A549 (cell line): ENCODE measurements around the gene HSD11B2. TPM values are rescaled to one million over a fixed set of nuclear protein-coding genes. Genes with fewer than 3 reads are reported as not detected.
A peak's percentile ranks its signal among the peaks of the same experiment; 100 is the strongest.

Experiments
- ATAC-seq, 2 experiments: fragments of 200-7000 bp in 1 of 2; fragments of >200 bp in 1 of 2; cut with Nextera tagmentation in 1 of 2; cut with Tn5 transposase in 1 of 2; 3 replicates each; pipeline versions ENCODE4 v1.8.0 to v1.9.1; 2018 to 2020; ENCODE audit warnings: mild to moderate bottlenecking in 1 of 2, moderate library complexity in 1 of 2
- CTCF ChIA-PET: fragments of 300-600 bp; sonication (Branson Sonifier 250); formaldehyde crosslinking; extraction: SDS; loops from one replicate; lab custom pipeline; 2021; ENCODE audit warnings: antibody characterized with exemption, inconsistent platforms; lab: Yijun Ruan, JAX
- POLR2A ChIA-PET: fragments of 350-600 bp; formaldehyde crosslinking; extraction: SDS; loops from one replicate; lab custom pipeline; 2021; ENCODE audit warnings: antibody characterized with exemption, inconsistent platforms; lab: Yijun Ruan, JAX
- DNase-seq, 2 experiments: peaks; one replicate each; pipeline versions ENCODE4 v3.0.0 to v3.0.0-alpha.2; 2011 to 2016; ENCODE audit warnings: low read depth in 1 of 2, low spot score in 1 of 2
- FAIRE-seq: peaks from 2 replicates; lab custom pipeline; 2011; peaks lifted over from hg19 to GRCh38; lab: Jason Lieb, UNC
- H3K27ac ChIP-seq, 2 experiments: fragments of >200 bp; sonication (Bioruptor Twin); formaldehyde crosslinking; 3 replicates each; pipeline ENCODE4 v1.5.1; 2016 to 2017
- H3K4me1 ChIP-seq: fragments of >200 bp; sonication (Bioruptor Twin); formaldehyde crosslinking; 3 replicates; pipeline ENCODE4 v1.6.1; 2016
- H3K4me2 ChIP-seq: fragments of >200 bp; sonication (Bioruptor Twin); formaldehyde crosslinking; 3 replicates; pipeline ENCODE4 v1.6.1; 2016
- H3K4me3 ChIP-seq: fragments of >200 bp; sonication (Bioruptor Twin); formaldehyde crosslinking; 3 replicates; pipeline ENCODE4 v1.5.1; 2016
- H3K9me3 ChIP-seq: fragments of >200 bp; sonication (Bioruptor Twin); formaldehyde crosslinking; 3 replicates; pipeline ENCODE4 v1.6.1; 2016
- FOXS1 ChIP-seq: fragments of 250-450 bp; sonication (Bioruptor Pico); IDR thresholded peaks from 2 replicates; pipeline ENCODE4 v1.5.0; 2020; ENCODE audit warnings: mild to moderate bottlenecking, moderate library complexity
- HDAC2 ChIP-seq: fragments of 200-600 bp; sonication (generic); IDR thresholded peaks from 2 replicates; pipeline ENCODE4 v1.6.1; 2016
- HOXB13 ChIP-seq: fragments of 250-450 bp; sonication (Bioruptor Pico); IDR thresholded peaks from 2 replicates; pipeline ENCODE4 v1.5.0; 2020; ENCODE audit warnings: low read depth, mild to moderate bottlenecking, moderate library complexity
- HOXB5 ChIP-seq: fragments of 250-450 bp; sonication (Bioruptor Pico); IDR thresholded peaks from 2 replicates; pipeline ENCODE4 v1.5.0; 2020; ENCODE audit warnings: mild to moderate bottlenecking, moderate library complexity
- JUN ChIP-seq, 2 experiments: fragments of >200 bp; sonication (Bioruptor Twin); formaldehyde crosslinking; IDR thresholded peaks; 2 replicates in 1 of 2; 3 replicates in 1 of 2; pipeline ENCODE4 v1.6.1; 2016 to 2017
- KDM1A ChIP-seq: fragments of 200-600 bp; sonication (generic); IDR thresholded peaks from 2 replicates; pipeline ENCODE4 v1.6.1; 2016; ENCODE audit warnings: low read depth, mild to moderate bottlenecking
- MYC ChIP-seq: IDR thresholded peaks from 2 replicates; pipeline ENCODE4 v1.6.1; 2012; ENCODE audit warnings: mild to moderate bottlenecking, inconsistent platforms, low read length, improper control_type of control experiment, borderline replicate concordance
- NPAS2 ChIP-seq: fragments of 250-450 bp; sonication (Bioruptor Pico); IDR thresholded peaks from 2 replicates; pipeline ENCODE4 v1.8.0; 2022; ENCODE audit warnings: mild to moderate bottlenecking, moderate library complexity, borderline replicate concordance
- POLR2AphosphoS2 ChIP-seq: conservative IDR thresholded peaks from 2 replicates; pipeline ENCODE4 v1.6.1; 2012; ENCODE audit warnings: low read length, improper control_type of control experiment, inconsistent platforms
- RCOR1 ChIP-seq: fragments of 150-350 bp; IDR thresholded peaks from 2 replicates; pipeline ENCODE4 v1.6.1; 2014; ENCODE audit warnings: antibody characterized with exemption, low read length, low read depth
- RNF2 ChIP-seq: fragments of 200-600 bp; sonication (generic); IDR thresholded peaks from 2 replicates; pipeline ENCODE4 v1.6.1; 2016; ENCODE audit warnings: low read depth, mild to moderate bottlenecking, antibody characterized with exemption, moderate library complexity, borderline replicate concordance
- SMC3 ChIP-seq: fragments of >200 bp; sonication (Bioruptor Twin); formaldehyde crosslinking; IDR thresholded peaks from 3 replicates; pipeline ENCODE4 v1.6.1; 2018; ENCODE audit warnings: inconsistent platforms
- WGBS: methylation state at CpG from one replicate; pipeline ENCODE4 v1.1.6; 2017; ENCODE audit errors: missing lambda C conversion rate; 5-methylcytosine and 5-hydroxymethylcytosine counted together
- polyA minus RNA-seq: library from RNA; depleted of rRNA, polyadenylated mRNA; stranded (reverse); fragments of >200 nt; gene quantifications from 2 replicates; pipeline ENCODE4 v1.2.3, GENCODE V29; 2011; rRNA and poly(A)+ RNA removed
- polyA plus RNA-seq, 4 experiments: library from polyadenylated mRNA; depleted of rRNA in 3 of 4; stranded (reverse); fragments of >200 nt; fragmentation: RNase III in 1 of 4; extraction: RNeasy Plus Mini Kit Qiagen cat#74134 plus additional on column Dnase treatment in 1 of 4; gene quantifications; 2 replicates in 3 of 4; 3 replicates in 1 of 4; pipeline ENCODE4 v1.2.3, GENCODE V29; 2011 to 2017
- TF ChIP-seq, protein P1 (sequence below): fragments of >200 bp; sonication (Bioruptor Twin); formaldehyde crosslinking; IDR thresholded peaks from 3 replicates; pipeline ENCODE4 v1.6.1; 2016
- TF ChIP-seq, protein P2 (sequence below): IDR thresholded peaks from 2 replicates; pipeline ENCODE4 v1.6.1; 2012
- TF ChIP-seq, protein P3 (sequence below): fragments of >200 bp; sonication (Bioruptor Twin); formaldehyde crosslinking; IDR thresholded peaks from 3 replicates; pipeline ENCODE4 v1.5.1; 2016
- TF ChIP-seq, protein P4 (sequence below): IDR thresholded peaks from 2 replicates; pipeline ENCODE4 v1.6.1; 2012; ENCODE audit warnings: low read depth, borderline replicate concordance
- TF ChIP-seq, protein P5 (sequence below): fragments of 250-450 bp; sonication (Bioruptor Pico); IDR thresholded peaks from 2 replicates; pipeline ENCODE4 v1.5.0; 2021; ENCODE audit warnings: mild to moderate bottlenecking, moderate library complexity, borderline replicate concordance

HSD11B2 gene
- 0.53 and 0.75 TPM in 2 replicates for polyA plus RNA-seq (2011; rRNA removed)
- 1.3 and 1.5 TPM in 2 replicates for polyA plus RNA-seq (2012; cell fraction: cytosol; rRNA removed)
- 3.0 and 3.7 TPM in 2 replicates for polyA plus RNA-seq (2012; cell fraction: nucleus; rRNA removed)
- 0.93 to 1.6 TPM (median 1.2 TPM) in 3 replicates for polyA plus RNA-seq (2017; fragmentation: RNase III; extraction: RNeasy Plus Mini Kit Qiagen cat#74134 plus additional on column Dnase treatment)
- polyA minus RNA-seq: 0.21 and 0.39 TPM in 2 replicates

DNA sequence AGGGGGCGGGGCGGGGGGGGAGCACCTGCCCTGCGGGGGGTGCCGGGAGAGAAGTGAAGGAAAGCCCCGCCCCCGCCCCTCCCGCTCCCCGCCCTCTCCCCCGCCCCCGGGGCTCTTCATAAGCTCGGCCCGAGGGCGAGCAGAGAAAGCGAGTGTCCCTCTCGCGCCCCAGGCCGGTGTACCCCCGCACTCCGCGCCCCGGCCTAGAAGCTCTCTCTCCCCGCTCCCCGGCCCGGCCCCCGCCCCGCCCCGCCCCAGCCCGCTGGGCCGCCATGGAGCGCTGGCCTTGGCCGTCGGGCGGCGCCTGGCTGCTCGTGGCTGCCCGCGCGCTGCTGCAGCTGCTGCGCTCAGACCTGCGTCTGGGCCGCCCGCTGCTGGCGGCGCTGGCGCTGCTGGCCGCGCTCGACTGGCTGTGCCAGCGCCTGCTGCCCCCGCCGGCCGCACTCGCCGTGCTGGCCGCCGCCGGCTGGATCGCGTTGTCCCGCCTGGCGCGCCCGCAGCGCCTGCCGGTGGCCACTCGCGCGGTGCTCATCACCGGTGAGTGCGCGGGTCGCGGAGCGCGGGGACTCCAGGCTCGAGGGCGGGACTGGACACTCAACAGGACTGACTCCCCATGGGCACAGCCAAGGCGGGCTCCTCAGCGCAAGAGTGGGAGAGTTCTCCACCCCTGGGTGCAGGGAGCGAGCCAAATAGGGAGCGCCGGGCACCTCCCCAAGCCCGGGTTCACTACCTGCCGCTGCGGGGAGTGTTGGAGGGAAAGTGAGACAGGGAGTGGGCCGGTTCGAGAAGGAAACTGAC, at the start of gene HSD11B2:
Gene HSD11B2 (plus strand): TSS at position 145 of the 798 bp plus-strand sequence. CDS start 128 bp downstream, at position 273.
- Histone ChIP-seq H3K27ac (peak within 1 kb of the TSS; percentile 63 to 76), H3K9me3 (no peaks in the 10 kb centered on the region), H3K4me3 (peak within 1 kb of the TSS; percentile 59), H3K4me2 (peak within 1 kb of the TSS; percentile 98), H3K4me1 (peaks cover 9% of the 10 kb centered on the region; the same call in 2 of the 3 replicates)
- FAIRE-seq (no peak), DNase-seq (peak; percentile 50 to 62)
- POLR2A ChIA-PET: interaction anchor here (0.6 to 0.8 kb wide), 4 partner anchors 12 to 35 kb away, joined by 3 to 5 read pairs (median 4); no protein-coding TSS in a partner anchor
- CTCF ChIA-PET: interaction anchor here (0.6 to 4.4 kb wide), 10 partner anchors 9 to 222 kb away, joined by 3 to 19 read pairs (median 4); partner anchors contain the start of gene ZDHHC1
- WGBS: 14% methylated on average over 12 of the region's 87 CpGs
- TF ChIP-seq NPAS2 (no peak), SMC3 (peak; percentile 26; the same call in 2 of the 3 replicates), MYC (no peak), FOXS1 (no peak), HDAC2 (no peak), HOXB5 (CRISPR knock-in tag) (peak; percentile 43; the same call in 1 of the 2 replicates)
- TF ChIP-seq, protein P1, sequence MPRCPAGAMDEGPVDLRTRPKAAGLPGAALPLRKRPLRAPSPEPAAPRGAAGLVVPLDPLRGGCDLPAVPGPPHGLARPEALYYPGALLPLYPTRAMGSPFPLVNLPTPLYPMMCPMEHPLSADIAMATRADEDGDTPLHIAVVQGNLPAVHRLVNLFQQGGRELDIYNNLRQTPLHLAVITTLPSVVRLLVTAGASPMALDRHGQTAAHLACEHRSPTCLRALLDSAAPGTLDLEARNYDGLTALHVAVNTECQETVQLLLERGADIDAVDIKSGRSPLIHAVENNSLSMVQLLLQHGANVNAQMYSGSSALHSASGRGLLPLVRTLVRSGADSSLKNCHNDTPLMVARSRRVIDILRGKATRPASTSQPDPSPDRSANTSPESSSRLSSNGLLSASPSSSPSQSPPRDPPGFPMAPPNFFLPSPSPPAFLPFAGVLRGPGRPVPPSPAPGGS: no peak
- TF ChIP-seq, protein P2, sequence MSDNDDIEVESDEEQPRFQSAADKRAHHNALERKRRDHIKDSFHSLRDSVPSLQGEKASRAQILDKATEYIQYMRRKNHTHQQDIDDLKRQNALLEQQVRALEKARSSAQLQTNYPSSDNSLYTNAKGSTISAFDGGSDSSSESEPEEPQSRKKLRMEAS: peak; percentile 35; the same call in 1 of the 2 replicates
- TF ChIP-seq, protein P3, sequence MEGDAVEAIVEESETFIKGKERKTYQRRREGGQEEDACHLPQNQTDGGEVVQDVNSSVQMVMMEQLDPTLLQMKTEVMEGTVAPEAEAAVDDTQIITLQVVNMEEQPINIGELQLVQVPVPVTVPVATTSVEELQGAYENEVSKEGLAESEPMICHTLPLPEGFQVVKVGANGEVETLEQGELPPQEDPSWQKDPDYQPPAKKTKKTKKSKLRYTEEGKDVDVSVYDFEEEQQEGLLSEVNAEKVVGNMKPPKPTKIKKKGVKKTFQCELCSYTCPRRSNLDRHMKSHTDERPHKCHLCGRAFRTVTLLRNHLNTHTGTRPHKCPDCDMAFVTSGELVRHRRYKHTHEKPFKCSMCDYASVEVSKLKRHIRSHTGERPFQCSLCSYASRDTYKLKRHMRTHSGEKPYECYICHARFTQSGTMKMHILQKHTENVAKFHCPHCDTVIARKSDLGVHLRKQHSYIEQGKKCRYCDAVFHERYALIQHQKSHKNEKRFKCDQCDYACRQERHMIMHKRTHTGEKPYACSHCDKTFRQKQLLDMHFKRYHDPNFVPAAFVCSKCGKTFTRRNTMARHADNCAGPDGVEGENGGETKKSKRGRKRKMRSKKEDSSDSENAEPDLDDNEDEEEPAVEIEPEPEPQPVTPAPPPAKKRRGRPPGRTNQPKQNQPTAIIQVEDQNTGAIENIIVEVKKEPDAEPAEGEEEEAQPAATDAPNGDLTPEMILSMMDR: peak; percentile 21; the same call in 2 of the 3 replicates
- TF ChIP-seq, all 56 proteins: peak for 4
- ATAC-seq: peak; percentile 66 to 71

DNA sequence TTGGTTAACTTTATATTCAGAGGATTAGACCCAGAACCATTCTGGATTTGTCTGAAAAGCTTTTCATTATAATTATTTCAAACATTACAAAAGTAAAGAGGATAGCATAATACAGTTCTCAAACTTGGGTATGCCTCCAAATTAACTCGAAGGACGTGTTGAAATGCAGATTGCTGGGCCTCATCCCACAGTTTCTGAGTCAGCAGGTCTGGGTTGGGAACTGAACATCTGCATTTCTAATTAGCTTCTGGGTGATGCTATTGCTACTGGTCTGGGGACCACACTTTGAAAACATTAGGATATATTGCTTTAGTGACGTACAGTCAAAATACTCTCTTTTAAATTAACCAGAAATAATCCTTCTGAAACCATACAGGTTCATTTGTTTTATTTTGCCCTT, 47.6 kb upstream of the HSD11B2 start:
- DNase-seq (no peak), FAIRE-seq (no peak), ATAC-seq (no peak)
- Histone ChIP-seq H3K4me2 (no peak overlapping the region), H3K9me3 (no peaks in the 10 kb centered on the region), H3K4me3 (no peak overlapping the region), H3K27ac (no peak overlapping the region), H3K4me1 (no peaks in the 10 kb centered on the region)
- ChIA-PET POLR2A (interaction anchor here (0.6 kb wide), 1 partner anchor 115 kb away, joined by 8 read pairs; no protein-coding TSS in a partner anchor), CTCF (interaction anchor here (0.6 to 5.8 kb wide), 8 partner anchors 10 to 141 kb away, joined by 3 to 34 read pairs (median 4); partner anchors contain the start of gene TPPP3)
- TF ChIP-seq JUN (IDR thresholded peaks at IDR 0.05) (no peak), KDM1A (no peak), RNF2 (no peak), RCOR1 (no peak), POLR2AphosphoS2 (no peak), HOXB13 (CRISPR knock-in tag) (no peak)
- TF ChIP-seq, protein P4, sequence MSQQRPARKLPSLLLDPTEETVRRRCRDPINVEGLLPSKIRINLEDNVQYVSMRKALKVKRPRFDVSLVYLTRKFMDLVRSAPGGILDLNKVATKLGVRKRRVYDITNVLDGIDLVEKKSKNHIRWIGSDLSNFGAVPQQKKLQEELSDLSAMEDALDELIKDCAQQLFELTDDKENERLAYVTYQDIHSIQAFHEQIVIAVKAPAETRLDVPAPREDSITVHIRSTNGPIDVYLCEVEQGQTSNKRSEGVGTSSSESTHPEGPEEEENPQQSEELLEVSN: no peak
- TF ChIP-seq, protein P5, sequence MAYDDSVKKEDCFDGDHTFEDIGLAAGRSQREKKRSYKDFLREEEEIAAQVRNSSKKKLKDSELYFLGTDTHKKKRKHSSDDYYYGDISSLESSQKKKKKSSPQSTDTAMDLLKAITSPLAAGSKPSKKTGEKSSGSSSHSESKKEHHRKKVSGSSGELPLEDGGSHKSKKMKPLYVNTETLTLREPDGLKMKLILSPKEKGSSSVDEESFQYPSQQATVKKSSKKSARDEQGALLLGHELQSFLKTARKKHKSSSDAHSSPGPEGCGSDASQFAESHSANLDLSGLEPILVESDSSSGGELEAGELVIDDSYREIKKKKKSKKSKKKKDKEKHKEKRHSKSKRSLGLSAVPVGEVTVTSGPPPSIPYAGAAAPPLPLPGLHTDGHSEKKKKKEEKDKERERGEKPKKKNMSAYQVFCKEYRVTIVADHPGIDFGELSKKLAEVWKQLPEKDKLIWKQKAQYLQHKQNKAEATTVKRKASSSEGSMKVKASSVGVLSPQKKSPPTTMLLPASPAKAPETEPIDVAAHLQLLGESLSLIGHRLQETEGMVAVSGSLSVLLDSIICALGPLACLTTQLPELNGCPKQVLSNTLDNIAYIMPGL (CRISPR knock-in tag): no peak
- WGBS: 91% methylated on average over 3 of the region's 3 CpGs
